Measurements from ENCODE around the gene MOGAT2.

The MOGAT2 gene

GRCh38 chr11:75781296-75781695 is 63.7 kb downstream of the MOGAT2 start:
- DNase-seq, result no peak

- no peak for DNase-seq
Observed at GRCh38 chr11:75781831-75782230, 64.2 kb downstream of the MOGAT2 start.
